ENCODE measurements around the gene LSS.
"Not testable (repeated sequence)": the region's sequence is repeated elsewhere in the genome, so short reads cannot be mapped to it uniquely, and the experiment has no call there.

Gene LSS

DNA sequence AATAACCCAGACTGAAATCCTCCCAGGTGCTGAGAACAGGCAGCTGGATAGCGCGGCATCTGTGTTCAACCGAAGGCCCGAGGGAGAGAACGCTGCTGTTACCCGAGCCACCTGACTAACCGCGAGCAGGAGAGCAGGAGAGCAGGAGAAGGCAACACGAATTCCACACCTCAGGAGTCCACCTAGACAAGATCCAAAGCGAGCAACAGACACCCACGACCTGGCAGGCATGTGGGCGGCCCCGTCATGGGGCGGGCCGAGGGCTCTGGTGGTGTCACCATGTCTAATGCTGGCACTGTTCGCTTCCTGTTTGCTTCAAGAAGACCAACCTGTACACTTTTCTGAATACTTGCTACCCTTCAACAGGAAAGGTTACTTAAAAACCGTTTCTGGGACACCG is 23.4 kb downstream of the LSS start:
- no peak for DNase-seq (ENCODE audit: low read depth in 2 of 2)

DNA sequence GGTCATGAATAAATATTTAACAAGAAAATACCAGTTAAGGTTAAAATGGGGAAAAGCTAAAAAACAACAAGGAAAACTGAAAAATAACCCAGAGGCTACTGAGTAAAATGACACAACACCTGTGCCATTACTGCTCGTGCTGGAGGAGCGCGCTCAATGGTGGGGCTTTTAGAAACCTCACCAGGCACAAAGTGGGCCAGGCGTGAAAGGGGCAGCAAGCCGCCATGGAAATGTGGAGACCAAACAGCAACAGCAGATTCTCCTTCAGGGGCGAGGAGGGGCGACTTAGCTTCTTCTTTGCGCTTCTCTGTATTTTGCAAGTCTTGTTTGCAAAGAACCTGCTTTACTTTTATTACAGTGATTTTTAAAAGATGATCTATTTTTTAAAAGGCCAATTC is 25.4 kb downstream of the LSS start:
- no peak for DNase-seq (ENCODE audit: low read depth in 2 of 2)

DNA sequence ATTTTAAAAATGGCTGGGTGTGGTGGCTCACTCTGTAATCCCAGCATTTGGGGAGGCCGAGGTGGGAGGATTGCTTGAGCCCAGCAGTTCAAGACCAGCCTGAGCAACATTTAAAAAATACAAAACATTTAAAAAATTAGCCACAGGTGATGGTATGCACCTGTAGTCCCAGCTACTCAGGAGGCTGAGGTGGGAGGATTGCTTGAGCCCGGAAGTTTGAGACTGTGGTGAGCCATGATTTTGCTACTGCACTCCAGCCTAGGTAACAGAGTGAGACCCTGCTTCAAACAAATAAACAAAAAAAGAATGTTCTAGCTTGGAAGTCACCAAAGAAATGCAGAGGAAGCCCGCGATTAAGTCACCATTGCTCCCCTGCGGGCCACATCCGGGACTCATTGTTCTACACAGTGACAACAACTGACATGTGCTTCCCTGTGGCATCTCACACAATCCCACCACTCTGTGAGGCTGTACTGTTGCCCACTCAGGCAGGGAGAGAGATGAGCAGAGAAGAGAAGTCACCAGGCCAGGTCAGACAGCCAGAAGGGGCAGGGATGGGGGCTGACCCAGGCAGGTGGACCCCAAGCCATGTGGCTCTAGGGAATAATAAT is 25.9 kb downstream of the LSS start:
- no peak for DNase-seq (ENCODE audit: low read depth in 2 of 2)

- DNase-seq (ENCODE audit: low read depth in 2 of 2), result not testable (repeated sequence)
These were observed 27.4 kb downstream of the LSS start for GRCh38 chr21:46200877-46201803.

DNA sequence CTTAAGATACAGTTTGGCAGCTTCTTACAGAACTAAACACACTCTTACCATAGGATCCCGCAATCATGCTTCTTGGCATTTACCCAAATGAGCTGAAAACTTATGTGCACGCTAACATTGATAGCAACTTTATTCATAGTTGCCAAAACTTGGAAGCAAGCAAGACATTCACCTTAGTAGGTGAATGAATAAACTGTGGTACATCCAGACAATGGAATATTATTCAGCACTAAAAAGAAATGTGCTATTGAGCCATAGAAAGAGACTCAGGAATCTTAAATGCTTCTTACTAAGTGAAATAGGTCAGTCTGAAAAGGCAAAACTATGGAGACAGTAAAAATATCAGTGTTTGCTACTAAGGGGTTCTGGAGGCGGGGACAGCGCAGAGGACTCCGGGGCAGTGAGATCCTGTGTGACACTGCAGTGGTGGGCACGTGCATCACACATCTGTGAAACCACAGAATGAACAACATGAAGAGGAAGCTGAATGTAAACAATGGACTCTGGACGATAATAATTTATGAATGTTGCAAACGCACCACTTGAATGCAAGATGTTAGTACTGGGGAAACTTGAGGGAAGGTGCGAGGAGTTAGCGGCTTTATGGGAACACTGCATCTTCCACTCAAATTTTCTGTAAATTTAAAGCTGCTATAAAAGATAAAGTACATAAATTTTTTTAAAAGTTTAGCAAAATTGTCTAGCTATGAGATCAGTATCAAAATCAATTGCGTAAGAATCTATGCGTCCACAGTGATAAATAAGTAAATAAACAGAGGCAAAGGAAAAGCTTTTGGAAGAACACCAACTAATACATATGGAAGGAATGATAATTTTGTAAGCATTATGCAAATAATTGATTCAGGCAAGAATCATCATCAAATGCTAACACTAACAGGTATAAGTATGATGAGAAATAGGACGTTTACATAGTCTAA is 28.9 kb downstream of the LSS start:
- DNase-seq (ENCODE audit: low read depth in 2 of 2), result no peak

DNA sequence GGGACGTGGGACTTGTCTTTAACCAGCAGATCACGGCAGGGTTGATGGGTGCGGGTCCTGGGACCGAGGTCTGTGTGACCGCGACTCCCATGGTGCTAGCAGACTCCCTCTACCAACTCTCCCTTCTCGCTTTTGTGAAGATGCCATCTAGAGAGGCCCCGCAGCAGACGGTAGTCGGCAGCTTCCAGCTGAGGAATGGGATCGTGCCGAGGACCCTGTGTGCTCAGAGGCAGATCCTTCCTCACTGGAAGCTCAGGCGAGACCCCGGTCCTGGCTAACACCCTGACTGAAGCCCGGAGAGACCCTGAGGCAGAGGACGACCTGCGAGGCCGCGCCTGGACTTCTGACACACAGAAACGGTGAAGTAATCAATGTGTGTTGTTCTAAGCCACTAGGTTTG is 31.8 kb downstream of the LSS start:
- no peak for DNase-seq (ENCODE audit: low read depth in 2 of 2)

DNA sequence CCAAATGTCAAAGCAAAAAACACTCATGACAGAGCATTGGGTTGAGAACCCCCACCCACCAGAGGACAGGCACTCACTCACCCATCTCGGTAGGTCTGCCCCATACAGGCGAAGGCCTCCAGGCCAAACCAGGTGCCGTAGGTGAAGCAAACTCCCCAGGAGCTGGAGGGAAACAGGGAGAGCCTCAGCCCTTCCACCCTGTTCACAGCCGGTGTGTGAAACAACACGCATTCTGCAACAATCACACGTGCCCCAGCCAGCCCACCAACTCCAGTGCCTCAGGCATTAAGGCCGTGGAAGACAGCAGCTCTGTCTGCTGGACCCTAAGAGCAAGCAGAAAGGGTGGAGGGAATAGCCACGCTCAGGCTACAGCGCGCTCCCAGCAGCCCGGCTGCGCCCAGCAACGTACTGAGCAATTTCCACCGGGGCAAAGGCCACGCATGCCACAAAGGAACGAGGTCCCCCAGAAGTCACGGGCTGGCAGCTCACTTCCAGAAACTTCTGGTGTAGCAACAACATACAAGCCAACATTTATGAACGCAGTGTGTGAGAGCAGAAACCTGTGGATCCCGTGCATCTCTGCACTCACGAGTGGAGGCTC is 32.9 kb downstream of the LSS start:
- DNase-seq (ENCODE audit: low read depth in 2 of 2), result no peak

- DNase-seq (ENCODE audit: low read depth in 2 of 2), result no peak
These were observed 33.9 kb downstream of the LSS start for GRCh38 chr21:46194374-46195334.

- DNase-seq (ENCODE audit: low read depth in 2 of 2), result no peak
These were observed 34.7 kb downstream of the LSS start for GRCh38 chr21:46193829-46194373.

DNA sequence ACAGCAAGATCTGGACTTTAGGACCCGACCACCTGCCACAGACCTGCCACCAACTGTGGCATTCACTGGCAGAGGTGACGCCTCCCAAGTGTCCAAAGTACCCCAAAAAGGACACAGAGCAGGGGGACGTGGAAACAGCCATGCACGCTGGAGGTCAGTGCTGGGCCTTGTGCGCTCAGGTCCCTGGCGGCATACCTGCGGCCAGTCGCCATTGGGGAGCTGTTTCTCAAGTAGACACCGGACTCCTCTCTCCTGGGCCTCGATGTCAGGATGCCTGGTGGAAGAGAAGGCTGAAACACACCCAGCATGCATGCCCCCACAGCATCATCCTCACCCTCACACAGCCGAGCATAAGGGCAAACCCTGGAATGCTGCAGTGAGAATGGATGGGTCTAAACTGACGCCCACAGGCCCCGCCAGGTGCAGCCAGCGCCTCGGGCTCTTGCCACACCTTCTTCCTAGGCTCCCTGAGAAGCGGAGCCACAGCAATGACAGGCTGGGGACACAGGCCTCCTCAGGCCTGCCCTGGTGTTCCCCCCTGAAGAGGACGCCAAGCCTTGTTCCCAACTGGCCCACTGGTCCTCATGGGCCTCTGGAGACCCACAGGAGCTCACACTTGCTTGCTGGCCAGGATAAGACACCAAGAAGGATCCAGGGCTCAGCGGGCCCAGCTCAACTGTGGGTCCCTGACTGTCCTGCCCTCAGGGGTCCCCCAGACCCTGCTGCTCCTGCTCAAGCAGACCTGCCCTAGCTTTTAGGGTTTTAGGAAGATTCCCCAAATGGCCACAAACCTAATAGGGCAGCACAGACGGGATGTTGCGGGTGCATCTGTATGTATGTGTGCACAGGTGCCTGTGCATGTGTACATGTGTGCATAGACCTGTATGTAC is 36.6 kb downstream of the LSS start:
- DNase-seq (ENCODE audit: low read depth in 2 of 2), result no peak

- no peak for DNase-seq (ENCODE audit: low read depth in 2 of 2)
These were observed 37.3 kb downstream of the LSS start for GRCh38 chr21:46191257-46191685.

- no peak for DNase-seq (ENCODE audit: low read depth in 2 of 2)
These were observed 38.0 kb downstream of the LSS start for GRCh38 chr21:46190491-46191131.

DNA sequence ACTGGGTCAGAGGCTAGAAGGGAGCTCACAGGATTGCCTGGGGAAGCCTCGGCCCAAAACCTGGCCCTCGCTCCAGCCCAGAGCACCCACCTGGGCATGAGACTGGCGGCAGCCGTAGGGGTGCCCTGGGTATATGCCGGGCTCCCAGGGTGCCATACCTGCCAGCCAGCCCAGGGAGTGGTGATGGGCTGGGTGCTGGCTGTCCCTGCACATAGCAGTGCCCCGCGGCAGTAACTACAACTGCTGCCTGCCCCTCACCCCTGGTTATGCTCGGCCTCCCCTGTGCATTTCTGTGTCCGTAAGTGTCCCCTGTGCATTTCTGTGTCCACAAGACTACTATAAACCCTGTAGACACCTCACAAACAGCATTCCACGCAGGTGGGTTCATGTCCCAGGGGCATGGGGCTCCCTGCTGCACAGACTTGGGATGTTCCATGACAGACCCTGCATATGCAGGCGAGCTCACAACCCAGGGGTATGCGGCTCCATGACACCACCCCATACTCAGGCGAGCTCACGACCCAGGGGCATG is 38.5 kb downstream of the LSS start:
- DNase-seq (ENCODE audit: low read depth in 2 of 2), result no peak

DNA sequence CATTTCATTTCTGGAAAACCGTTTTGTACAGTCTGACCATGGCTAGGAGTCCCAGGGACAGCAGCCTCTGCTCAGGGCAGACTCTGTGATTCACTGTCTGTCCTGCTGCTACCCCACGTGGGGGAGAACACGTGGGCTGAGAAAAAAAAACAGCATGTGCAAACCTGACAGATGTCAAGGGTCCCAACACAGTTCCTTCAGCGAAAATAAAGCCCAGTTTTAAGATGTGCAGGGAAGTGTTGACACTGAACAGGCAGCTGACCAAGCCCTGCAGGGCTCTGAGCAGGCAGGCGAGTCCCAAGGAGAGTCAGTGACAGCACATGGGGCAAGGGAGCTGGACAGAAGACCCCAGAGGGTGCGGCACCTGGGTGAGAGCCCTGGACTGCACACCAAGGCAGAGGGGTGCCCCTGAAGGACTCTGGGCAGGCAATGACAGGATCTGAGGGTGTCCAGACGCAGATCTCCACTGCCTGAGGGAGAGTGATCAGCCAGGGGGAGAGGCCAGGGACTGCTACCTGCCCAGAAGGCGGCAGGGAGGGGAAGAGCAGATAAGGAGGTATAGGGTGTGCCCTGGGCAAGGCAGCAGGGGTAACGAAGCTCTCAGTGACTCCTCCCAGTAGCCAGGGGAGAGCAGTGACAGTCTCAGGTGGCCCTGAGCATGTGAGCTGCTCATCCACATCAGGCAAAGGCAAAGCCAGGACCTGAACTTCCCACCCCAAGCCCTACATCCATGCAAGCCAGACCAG is 39.2 kb downstream of the LSS start:
- no peak for DNase-seq (ENCODE audit: low read depth in 2 of 2)

DNA sequence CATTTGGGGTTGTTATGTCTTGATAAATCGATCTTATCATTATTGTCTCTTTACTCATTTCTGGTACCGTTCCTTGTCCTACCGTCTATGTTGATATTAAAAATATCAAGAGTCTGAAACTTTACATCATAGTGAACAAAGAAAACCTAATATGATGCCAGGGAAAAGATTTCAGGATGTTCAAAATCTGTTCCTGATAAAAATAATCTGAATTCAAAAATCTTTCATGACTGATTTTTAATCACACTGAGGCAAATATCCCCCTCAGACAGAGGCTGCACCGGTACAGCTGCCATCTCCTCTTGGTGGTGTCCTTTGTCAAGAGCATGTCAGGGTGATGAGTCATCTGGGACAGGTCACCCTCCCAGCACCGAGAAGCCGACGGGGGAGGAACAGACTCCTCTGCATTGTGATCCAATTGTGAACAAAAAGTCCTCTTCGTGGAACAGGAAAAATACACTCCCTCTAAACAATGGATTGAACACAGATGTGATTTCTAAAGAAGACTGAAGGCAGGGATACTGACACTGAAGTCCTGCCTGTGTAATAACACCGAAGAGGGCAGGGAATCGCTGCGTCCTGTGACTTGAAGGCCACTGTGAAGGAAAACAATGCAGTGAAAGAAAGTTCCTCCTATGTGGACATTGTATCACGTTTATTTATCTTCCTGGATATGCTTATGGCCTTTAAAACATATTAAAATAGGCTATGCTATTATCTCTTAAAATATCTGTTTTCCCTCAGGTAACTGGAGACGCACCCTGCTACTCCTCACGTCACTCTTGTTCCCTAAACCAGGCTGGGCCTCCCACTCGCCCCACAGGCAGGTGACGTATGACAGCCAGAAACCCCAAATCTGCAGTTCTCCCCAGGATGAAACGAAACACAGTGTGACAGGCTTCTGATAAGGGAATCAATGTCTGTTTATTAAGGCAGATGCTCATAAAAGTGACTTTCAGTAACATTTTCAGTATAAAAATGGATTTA is 40.1 kb downstream of the LSS start:
- DNase-seq (ENCODE audit: low read depth in 2 of 2), result no peak

DNA sequence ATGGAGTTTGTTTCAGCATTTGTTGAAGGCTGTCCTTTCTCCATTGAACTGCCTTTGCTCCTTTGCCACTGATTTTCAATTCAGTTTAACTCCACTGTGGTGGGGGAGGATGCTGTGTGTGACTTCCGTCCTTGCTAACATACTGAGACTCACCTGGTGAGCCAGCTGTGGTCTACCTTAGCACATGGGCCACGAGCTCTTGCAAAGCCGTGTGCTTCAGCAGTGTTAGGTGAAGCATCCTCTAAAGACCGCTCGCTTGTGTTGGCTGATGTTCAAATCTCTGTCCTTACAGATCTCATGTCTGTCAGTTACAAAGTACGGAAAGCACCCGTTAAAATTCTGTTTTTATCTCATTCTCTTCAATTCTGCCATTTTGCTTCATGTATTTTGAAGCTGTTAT is 40.8 kb downstream of the LSS start:
- no peak for DNase-seq (ENCODE audit: low read depth in 2 of 2)

DNA sequence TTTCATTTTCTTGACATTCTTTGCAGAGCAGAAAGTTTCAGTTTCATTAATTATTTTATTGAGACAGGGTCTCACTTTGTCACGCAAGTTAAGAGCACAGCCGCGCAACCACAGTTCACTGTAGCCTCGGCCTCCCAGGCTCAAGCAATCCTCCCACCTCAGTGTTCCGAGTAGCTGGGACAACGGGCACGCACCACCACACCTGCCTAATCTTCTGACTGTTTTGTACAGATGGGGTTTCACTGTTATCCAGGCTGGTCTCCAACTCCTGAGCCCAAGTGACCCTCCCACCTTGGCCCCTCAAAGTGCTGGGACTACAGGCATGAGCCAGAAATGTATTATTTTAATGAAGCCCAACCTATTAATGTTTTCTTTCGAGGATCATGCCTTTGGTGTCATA is 41.3 kb downstream of the LSS start:
- DNase-seq (ENCODE audit: low read depth in 2 of 2), result no peak

All from stimulated activated CD8-positive, alpha-beta memory T cell treated with anti-CD3 and anti-CD28 coated beads, Interleukin-2, amount 100 ng/mL, for 48 hours (primary cell).